ENCODE results near the gene DNAJB2.

DNAJB2 gene

GRCh38 chr2:219335373-219335786, 56.2 kb downstream of the DNAJB2 start:
- H3K4me3 ChIP-seq (ENCODE audit: low read length): no peak overlapping the region
- H3K9ac ChIP-seq (ENCODE audit: low read length): no peak overlapping the region
- no peaks in the 10 kb centered on the region for H4K20me1 ChIP-seq (ENCODE audit: insufficient read depth, low read length)
- peaks cover 10% of the 10 kb centered on the region; the same call in 1 of the 2 replicates for H3K27me3 ChIP-seq (replicated peaks; ENCODE audit: insufficient read depth, low read length)
- H3K4me2 ChIP-seq (ENCODE audit: low read depth, low read length): no peak overlapping the region
- no peak overlapping the region for H2AFZ ChIP-seq (ENCODE audit: low read length)
- H3K4me1 ChIP-seq (ENCODE audit: low read length): no peaks in the 10 kb centered on the region
- H3K36me3 ChIP-seq (replicated peaks; ENCODE audit: insufficient read depth, low read length): no peaks in the 10 kb centered on the region
- no peaks in the 10 kb centered on the region for H3K9me3 ChIP-seq (replicated peaks; ENCODE audit: insufficient read depth, low read length)
- no peak for TF ChIP-seq EZH2 (optimal IDR thresholded peaks at IDR 0.05; ENCODE audit: low read depth, low read length)
- TF ChIP-seq CTCF (IDR thresholded peaks at IDR 0.05; ENCODE audit: low read length): no peak
- no peak for TF ChIP-seq EZH2phosphoT487 (IDR thresholded peaks at IDR 0.05; ENCODE audit: low read length)
- no peak overlapping the region for H3K27ac ChIP-seq (ENCODE audit: low read length)
- H3K9me2 ChIP-seq (replicated peaks; ENCODE audit: insufficient read depth, low read length): no peaks in the 10 kb centered on the region
- no peaks in the 10 kb centered on the region for H3K79me2 ChIP-seq (ENCODE audit: low read length)
- DNase-seq: no peak
- no peaks in the 10 kb centered on the region for H3F3A ChIP-seq (ENCODE audit: insufficient read depth, low read length)
